GM19099 (cell line): ENCODE data around the gene USP36.
A peak's percentile ranks its signal among the peaks of the same experiment; 100 is the strongest.

Experiments used
- POLR2A ChIP-seq: IDR thresholded peaks from 3 replicates; pipeline ENCODE4 v1.6.1; 2011; ENCODE audit warnings: low read depth; ENCODE audit not compliant: insufficient read length; ENCODE audit errors: extremely low read depth

USP36 gene

DNA sequence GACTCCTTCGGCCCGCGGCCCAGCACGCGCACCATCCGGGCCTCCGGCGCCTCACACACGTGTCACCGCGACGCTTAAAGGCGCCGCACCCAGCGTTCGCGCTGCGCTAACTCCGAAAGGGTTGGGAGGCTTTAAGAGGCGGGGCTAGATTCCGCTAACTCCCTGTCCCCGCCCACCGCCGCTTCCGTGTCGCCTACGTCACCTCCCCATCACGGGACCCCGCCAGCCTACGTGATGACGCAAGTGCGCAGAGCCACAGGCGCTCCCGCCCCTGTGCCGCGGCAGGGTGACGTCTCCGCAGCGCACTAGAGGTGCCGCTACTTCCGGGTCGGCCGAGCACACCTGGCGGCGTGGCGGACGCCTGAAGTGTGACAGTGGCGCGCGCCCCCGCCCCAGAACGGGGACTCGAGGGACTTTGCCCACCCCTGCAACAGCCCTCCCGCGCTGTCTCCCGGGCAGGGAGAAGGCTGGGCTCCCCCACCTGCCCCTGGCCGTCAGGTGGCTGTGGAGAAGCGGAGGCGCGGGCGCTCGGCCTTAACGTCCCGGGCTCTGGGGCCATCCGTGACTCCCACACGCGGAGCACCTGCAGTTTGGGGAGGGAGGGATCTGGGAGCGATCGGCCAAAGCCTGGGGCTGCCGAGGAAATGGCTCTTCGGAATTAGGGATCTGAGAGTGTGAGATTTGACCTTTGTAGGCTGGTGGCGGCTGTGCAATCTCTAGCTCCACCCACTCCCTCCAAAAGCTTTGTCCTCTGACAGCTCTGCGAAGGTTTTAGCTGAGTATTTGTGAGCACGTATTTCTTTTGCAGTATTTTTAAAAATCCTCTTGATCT, at the start of gene USP36:
USP36 (minus strand) TSS at position 35 of the 832 bp plus-strand sequence. CDS start 4,451 bp downstream, outside the sequence.
- TF ChIP-seq POLR2A, result peak; percentile 95

DNA sequence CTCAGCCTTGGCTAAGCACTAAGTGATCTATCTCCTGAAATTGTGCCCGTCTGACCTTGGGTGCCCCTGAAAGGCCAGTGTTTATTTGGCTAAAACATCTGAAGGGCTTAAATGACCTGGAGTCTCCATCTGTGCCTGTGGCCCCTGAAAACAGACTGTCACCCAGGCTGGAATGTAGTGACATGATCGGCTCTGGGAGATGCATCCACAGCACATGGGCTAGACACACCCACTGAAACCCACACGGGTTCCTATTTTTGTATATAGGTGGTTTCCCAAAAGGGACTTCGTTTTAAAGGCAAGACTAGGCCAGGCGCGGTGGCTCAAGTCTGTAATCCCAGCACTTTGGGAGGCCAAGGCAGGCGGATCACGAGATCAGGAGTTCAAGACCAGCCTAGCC, 48.9 kb upstream of the USP36 start:
- no peak for TF ChIP-seq POLR2A

DNA sequence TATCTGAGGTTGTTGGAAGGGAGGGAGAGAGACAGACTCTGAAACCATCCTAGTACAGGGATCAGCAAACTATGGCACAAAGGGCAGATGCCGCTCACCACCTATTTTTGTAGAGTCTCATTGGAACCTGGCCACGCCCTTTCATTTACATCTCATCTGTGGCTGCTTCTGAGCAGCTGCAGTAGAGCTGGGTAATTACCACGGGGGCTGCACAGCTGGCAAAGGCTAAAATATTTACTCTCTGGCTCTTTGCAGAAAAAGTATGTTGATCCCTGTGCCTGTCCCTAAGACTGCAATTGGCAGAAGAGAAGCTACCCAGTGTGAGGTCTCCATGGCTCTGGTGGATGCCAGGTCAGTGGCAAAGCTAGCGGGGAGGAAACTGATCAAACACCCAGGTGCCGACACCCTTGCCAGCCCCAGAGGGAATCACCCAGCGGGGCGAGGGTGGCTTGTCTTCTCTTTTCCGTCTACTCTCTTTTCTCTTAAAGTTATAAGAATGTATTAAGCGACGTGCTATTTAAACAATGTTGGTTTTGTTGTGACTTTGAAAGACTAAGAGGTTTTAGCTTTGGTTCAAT, 48.4 kb upstream of the USP36 start:
- TF ChIP-seq POLR2A, result no peak

DNA sequence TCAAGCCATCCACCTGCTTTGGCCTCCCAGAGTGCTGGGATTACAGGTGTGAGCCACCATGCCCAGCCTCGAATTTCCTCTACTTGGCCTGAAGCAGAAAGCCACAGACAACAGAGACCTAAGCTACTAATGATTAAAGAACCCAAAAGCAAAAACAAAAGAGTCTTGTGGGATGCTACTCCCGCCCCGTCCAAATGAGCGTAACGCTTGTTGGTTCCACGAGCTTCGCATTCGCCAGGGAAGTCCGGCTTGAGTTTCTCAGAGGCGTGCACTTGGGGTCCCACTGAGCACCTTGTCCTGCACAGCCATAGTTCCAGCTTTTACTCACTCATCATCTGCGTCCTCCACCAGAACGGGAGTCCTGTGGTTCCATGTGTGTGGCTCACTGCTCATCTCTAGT, 46.3 kb upstream of the USP36 start:
- TF ChIP-seq POLR2A, result no peak

GRCh38 chr17:78885956-78886355, 45.3 kb upstream of the USP36 start:
- no peak for TF ChIP-seq POLR2A

- no peak for TF ChIP-seq POLR2A
These were observed 44.5 kb upstream of the USP36 start for GRCh38 chr17:78884876-78885667.

DNA sequence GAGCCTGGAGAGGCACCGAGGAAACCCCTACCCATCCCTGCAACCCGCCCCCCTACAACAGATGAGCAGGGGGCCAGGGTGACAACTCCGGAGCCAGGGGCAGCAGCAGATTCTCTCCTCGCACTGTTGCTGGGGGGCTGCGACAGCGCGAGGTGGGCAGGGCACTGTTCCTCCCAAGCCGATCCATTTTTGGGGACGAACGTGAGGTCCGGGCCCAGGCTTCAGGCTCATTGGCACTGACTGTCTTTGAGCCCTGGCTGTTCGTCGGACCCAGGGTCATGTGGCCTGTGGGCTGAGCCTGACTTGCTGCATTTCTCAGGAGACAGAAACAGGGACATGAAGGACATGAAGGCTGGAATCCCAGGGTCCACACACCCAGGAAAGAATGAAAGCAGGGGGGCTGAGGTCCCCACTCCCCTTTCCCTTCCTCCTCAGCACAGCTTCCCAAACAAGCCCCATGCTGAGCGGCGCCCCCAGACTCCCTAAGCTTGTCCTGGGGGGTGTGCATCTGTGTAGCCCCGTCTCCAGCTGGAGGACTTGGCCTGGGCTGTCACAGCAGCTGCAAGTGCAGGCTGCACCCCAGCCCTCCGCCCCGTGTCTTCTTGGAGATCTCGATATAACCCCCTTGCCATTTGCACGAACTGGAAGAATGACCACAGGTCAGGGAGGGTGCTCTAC, 43.7 kb upstream of the USP36 start:
- no peak for TF ChIP-seq POLR2A

GRCh38 chr17:78883533-78884131, 43.0 kb upstream of the USP36 start:
- TF ChIP-seq POLR2A, result no peak

DNA sequence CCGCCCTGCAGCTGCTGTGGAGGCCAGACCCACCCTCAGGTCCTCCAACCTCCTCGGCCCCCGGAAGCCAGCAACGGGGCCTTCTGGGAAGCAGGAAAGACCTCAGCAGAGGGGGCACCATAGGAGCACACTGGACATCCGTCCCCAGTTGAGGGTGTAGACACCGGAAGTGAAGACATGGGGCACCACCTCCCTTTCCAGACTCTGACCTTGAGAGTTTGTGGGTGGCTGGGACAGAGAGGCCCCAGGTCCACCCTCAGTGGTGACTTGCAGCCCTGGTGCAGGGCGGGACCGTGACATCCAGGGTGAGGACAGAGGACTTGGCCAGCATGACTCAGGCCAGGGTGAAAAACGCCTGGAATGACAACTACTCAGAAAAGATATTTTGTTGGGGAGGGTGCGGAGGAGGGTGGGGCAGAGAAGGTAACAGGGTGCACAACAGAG, 42.5 kb upstream of the USP36 start:
- TF ChIP-seq POLR2A, result no peak

- TF ChIP-seq POLR2A, result no peak
These were observed 42.0 kb upstream of the USP36 start for GRCh38 chr17:78882540-78883088.

DNA sequence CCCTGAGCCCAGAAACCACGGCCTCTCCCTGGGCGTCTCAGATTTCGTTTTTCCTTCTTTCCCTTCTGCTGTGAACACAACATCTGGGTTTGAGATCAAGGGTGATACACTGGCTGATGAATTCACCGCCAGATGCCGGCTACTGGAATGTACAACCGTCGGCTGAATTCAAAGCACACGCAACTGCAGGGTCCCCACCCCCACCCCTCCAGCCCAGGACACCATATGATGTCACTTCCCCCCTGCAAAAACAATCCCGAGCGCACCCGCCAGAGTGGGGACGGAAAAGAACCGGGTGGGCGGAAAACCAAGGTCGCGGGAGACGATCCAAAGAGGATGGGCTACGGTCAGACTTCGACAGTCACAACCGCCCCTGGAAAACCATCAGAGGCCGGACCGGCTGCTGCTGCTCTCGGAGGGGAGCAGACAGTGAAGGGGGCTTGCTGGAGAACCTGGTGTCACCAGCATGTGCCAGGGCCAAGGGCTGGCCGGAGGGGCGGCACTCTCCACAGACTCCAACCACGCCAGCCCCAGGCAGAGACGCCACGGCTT, 39.1 kb upstream of the USP36 start:
- TF ChIP-seq POLR2A, result no peak

DNA sequence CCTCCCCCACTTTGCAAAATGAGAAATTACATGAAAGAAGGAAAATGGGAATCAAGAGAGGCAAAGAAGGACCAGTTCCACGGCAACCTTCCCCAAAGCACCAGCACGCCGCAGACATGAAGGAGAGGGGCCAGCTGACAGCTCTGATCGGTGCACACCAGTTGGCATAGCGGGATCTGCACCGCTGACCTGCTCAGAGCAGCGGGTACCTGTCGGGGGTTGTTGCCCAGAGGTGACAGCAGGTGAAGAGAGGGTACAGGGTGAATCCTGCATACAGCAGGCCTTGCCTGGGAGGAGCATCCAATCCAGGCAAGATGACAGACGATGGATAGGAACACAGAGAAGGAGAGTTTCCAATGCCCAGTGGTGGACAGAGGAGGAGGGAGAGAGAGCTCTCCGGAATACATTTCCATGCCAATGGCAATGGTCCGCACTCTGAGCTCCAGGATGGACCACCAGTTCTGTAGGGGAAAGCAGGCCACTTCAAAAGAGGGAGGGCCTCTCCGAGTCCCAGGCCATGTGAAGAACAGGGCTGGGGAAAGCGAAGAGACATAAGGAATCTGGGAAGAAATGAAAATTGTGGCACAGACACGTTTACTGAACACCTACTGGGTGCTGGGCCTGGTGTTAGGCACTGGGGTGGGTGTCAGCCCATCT, 38.4 kb upstream of the USP36 start:
- TF ChIP-seq POLR2A, result no peak

DNA sequence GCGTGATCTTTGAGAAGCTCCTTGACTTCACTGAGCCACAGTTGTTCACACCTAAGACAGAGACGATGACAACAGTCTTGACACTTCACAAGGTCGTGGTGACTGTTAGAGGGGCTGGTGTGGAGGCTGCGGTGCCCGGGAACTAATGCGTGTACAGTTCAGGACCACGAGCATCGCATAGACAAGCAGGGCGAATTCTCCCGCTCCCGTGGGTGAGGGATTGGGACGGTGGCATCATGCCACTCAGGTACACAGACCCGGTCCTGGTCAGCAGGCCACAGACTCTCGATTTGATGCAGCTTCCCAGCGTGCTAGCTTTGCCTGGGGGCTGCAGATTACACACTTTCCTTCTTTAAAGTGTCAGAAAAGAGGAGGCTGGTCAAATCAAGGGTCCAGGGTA, 37.6 kb upstream of the USP36 start:
- TF ChIP-seq POLR2A, result no peak
